ENCODE measurements around the gene ZNF469.
A peak's percentile ranks its signal among the peaks of the same experiment; 100 is the strongest.

Gene ZNF469

GRCh38 chr16:88389621-88390160 lies 6.9 kb downstream of the ZNF469 start:
- DNase-seq, result no peak

- DNase-seq, result no peak
These were observed 7.5 kb downstream of the ZNF469 start for GRCh38 chr16:88390265-88390664.

- peak in 1 of 56 donors; percentile 31 for DNase-seq
These were observed 8.0 kb downstream of the ZNF469 start for GRCh38 chr16:88390735-88391134.

- DNase-seq, result peak in 6 of 56 donors; percentile 10 to 42 (median 22)
These were observed 8.5 kb downstream of the ZNF469 start for GRCh38 chr16:88391144-88391850.

- DNase-seq, result no peak
These were observed 9.4 kb downstream of the ZNF469 start for GRCh38 chr16:88392111-88392510.

GRCh38 chr16:88392616-88393015 lies 9.9 kb downstream of the ZNF469 start:
- DNase-seq, result no peak

- DNase-seq, result peak in 10 of 56 donors; percentile 10 to 52 (median 22)
These were observed 10.3 kb downstream of the ZNF469 start for GRCh38 chr16:88393034-88393433.

GRCh38 chr16:88393571-88393970 lies 10.8 kb downstream of the ZNF469 start:
- no peak for DNase-seq

GRCh38 chr16:88394426-88394825 lies 11.7 kb downstream of the ZNF469 start:
- no peak for DNase-seq

GRCh38 chr16:88395669-88396584 lies 13.2 kb downstream of the ZNF469 start:
- no peak for DNase-seq

- no peak for DNase-seq
These were observed 15.6 kb downstream of the ZNF469 start for GRCh38 chr16:88398170-88398873.

- DNase-seq, result no peak
These were observed 16.1 kb downstream of the ZNF469 start for GRCh38 chr16:88398874-88399178.

- no peak for DNase-seq
These were observed 17.4 kb downstream of the ZNF469 start for GRCh38 chr16:88400186-88400585.

- DNase-seq, result no peak
These were observed 19.0 kb downstream of the ZNF469 start for GRCh38 chr16:88401604-88402246.

- DNase-seq, result no peak
These were observed 19.9 kb downstream of the ZNF469 start for GRCh38 chr16:88402551-88403240.

- no peak for DNase-seq
These were observed 21.2 kb downstream of the ZNF469 start for GRCh38 chr16:88403794-88404581.

- no peak for DNase-seq
These were observed 22.0 kb downstream of the ZNF469 start for GRCh38 chr16:88404769-88405168.

- DNase-seq, result peak in 10 of 56 donors; percentile 11 to 55 (median 18)
These were observed 22.7 kb downstream of the ZNF469 start for GRCh38 chr16:88405216-88406060.
